ENCODE results near the gene PLEKHH2. TPM values are rescaled to one million over a fixed set of nuclear protein-coding genes. Genes with fewer than 3 reads are reported as not detected.

Gene PLEKHH2
- total RNA-seq, 6 experiments from 2014 or later = 0.09 to 0.33 (median 0.24) TPM; not detected in 1

DNA sequence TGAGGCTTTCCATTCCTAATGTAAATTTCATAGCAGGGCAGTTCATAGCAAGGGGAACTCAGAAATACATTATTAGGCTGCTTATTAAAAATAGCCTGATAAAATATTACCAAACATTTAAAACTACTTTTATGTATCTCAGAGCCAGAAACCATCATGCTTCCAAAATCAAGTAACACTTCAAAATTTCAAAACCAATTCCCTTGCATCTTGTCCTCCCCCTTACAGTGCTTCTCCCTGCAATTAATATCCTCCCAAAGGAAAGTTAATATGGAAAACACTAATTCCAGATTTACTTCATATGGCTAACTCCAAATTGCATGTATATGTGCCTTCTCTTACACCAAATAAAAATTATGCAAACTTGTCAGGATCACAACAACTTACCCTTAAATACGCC lies 6.6 kb downstream of the PLEKHH2 start:
- Mint-ChIP-seq H3K36me3 (ENCODE audit: low read depth) (no peaks in the 10 kb centered on the region), H3K27ac (no peak overlapping the region), H3K27me3 (ENCODE audit: insufficient read depth) (peaks cover 4% of the 10 kb centered on the region; the same call in 1 of the 2 replicates), H3K9me3 (no peaks in the 10 kb centered on the region), H3K4me3 (no peak overlapping the region), H3K4me1 (ENCODE audit: low read depth) (no peaks in the 10 kb centered on the region)
- TF ChIP-seq, protein P1, sequence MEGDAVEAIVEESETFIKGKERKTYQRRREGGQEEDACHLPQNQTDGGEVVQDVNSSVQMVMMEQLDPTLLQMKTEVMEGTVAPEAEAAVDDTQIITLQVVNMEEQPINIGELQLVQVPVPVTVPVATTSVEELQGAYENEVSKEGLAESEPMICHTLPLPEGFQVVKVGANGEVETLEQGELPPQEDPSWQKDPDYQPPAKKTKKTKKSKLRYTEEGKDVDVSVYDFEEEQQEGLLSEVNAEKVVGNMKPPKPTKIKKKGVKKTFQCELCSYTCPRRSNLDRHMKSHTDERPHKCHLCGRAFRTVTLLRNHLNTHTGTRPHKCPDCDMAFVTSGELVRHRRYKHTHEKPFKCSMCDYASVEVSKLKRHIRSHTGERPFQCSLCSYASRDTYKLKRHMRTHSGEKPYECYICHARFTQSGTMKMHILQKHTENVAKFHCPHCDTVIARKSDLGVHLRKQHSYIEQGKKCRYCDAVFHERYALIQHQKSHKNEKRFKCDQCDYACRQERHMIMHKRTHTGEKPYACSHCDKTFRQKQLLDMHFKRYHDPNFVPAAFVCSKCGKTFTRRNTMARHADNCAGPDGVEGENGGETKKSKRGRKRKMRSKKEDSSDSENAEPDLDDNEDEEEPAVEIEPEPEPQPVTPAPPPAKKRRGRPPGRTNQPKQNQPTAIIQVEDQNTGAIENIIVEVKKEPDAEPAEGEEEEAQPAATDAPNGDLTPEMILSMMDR (IDR thresholded peaks at IDR 0.05) = no peak
- DNase-seq = no peak

DNA sequence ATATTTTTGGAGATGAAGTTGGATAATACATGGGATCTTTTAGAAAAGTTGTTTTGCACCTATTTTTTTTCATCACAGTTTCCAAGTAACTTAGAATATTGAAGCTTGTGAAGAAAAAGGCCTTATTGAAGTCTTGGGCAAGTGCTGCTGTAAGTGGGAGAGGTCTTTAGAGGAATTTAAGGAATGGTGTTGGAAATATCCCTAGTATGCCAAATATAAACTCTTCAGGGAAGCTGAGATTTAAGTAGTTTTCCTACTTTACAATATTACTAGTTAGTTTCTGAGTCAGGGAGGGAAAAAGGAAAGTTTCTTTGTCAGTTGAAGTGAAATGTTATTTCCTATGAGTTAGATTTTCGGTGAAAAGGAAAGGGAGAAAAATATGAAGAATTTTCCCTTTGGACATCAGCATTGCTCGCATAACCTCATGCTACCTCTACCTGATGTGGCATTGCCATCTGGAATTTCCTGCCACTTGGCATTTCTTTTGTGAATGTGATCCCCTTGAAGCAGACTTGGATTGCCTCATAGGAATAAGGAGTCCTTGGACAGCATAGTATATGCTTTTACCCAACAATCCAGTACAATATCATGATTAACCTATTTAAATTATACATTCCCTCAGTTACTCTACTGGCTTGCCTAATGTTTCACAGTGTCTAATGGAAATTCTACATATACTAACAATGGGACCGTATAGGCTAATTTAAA lies 12.1 kb downstream of the PLEKHH2 start:
- H3K27ac Mint-ChIP-seq = no peak overlapping the region

DNA sequence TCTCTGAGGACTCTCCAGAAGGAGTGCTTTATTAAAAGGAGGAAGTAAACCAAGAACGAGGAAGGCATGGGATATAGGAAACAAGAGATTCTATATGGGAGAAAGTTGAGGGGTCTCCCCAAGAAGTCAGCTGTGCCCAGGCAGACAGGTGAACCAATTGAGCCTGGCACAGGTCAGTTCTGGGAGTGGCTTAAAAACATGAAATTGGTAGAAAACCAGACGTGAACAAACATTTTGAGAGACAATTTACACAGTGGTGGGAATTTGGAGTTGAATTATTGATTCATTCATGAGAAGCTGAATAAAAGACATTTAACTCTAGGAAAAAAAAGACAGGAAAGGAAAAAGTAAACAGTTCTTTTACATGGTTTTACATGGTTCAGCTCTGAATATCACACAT lies 16.4 kb downstream of the PLEKHH2 start:
- no peak for DNase-seq
- no peak overlapping the region for H3K27ac Mint-ChIP-seq
- H3K9me3 Mint-ChIP-seq = no peaks in the 10 kb centered on the region
- H3K4me3 Mint-ChIP-seq = no peak overlapping the region
- H3K36me3 Mint-ChIP-seq (ENCODE audit: low read depth) = no peaks in the 10 kb centered on the region
- H3K27me3 Mint-ChIP-seq (ENCODE audit: insufficient read depth) = no peaks in the 10 kb centered on the region; the same call in none of the 2 replicates
- H3K4me1 Mint-ChIP-seq (ENCODE audit: low read depth) = 0 out of 2 replicates have a peak, but pooled peaks cover 5% of the 10 kb centered on the region
- TF ChIP-seq, protein P1 (IDR thresholded peaks at IDR 0.05) = no peak

More for the DNA sequence above, 12.1 kb downstream of the PLEKHH2 start:
- H3K4me1 Mint-ChIP-seq (ENCODE audit: low read depth) = 0 out of 2 replicates have a peak, but pooled peaks cover 5% of the 10 kb centered on the region
- H3K27me3 Mint-ChIP-seq (ENCODE audit: insufficient read depth) = no peaks in the 10 kb centered on the region; the same call in none of the 2 replicates
- TF ChIP-seq, protein P1 (IDR thresholded peaks at IDR 0.05) = no peak
- H3K36me3 Mint-ChIP-seq (ENCODE audit: low read depth) = no peaks in the 10 kb centered on the region
- H3K9me3 Mint-ChIP-seq = no peaks in the 10 kb centered on the region
- H3K4me3 Mint-ChIP-seq = no peak overlapping the region
- no peak for DNase-seq

DNA sequence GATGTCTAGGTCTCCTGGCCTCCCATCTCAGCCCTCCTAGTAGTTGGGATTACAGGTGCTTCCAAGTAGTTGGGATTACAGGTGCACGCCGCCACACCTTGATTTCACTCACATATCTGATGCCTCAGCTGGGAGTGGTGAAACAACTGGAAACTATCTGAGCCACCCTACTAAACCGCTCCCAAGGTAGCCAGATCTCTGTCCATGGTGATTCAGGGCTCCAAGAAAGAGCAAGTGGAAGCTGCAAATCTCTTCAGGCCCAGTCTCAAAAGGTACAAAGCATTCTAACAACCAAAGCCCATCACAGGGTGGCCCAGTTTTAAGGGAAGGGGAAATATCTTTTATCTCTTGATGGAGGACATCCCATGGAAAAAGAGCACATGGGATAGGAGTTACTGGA lies 20.2 kb downstream of the PLEKHH2 start:
- H3K27me3 Mint-ChIP-seq (ENCODE audit: insufficient read depth) = no peaks in the 10 kb centered on the region; the same call in none of the 2 replicates
- no peak for DNase-seq
- no peaks in the 10 kb centered on the region for H3K9me3 Mint-ChIP-seq
- no peaks in the 10 kb centered on the region for H3K4me1 Mint-ChIP-seq (ENCODE audit: low read depth)
- no peak overlapping the region for H3K27ac Mint-ChIP-seq
- H3K4me3 Mint-ChIP-seq = no peak overlapping the region
- TF ChIP-seq, protein P1 (IDR thresholded peaks at IDR 0.05) = no peak
- H3K36me3 Mint-ChIP-seq (ENCODE audit: low read depth) = no peaks in the 10 kb centered on the region

DNA sequence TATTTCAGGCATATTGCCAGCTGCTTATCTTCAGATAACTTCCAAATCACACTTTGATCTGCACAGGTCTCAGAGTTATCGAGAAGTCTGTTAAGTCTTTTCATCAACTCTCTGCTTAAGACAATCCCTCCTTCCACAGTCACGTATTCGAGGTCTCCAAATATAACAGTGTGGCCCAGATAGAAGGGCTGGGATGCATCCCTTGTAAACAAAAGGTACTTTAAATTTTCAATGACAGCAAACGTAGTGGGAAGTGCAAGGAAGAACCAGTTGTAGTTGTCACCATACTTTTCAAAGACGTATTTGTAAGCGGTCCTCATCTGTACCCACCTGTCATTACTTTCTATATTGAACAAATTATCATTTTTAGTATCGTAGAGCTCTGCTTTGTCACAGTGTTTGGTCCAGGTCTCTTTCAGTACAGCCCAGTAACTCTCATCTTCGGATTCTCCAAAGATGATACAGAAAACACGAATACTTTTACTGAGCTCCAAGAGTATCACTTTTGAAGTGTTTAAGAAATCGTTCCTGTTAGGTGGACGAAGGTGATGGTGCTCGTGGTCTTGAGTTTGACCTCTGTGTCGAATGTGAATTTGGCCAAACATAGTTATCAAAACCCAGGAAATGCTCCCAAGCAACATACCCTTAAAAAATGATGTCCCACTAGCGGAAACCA lies 38.7 kb downstream of the PLEKHH2 start:
- Mint-ChIP-seq H3K4me1 (ENCODE audit: low read depth) (peaks cover 8% of the 10 kb centered on the region), H3K27me3 (ENCODE audit: insufficient read depth) (peaks cover 2% of the 10 kb centered on the region), H3K27ac (no peak overlapping the region), H3K4me3 (no peak overlapping the region), H3K9me3 (no peaks in the 10 kb centered on the region), H3K36me3 (ENCODE audit: low read depth) (no peaks in the 10 kb centered on the region)
- TF ChIP-seq, protein P1 (IDR thresholded peaks at IDR 0.05) = no peak
- DNase-seq = no peak

Measured in HFFc6 (cell line).